ENCODE data around the gene SLC26A11. TPM values are rescaled to one million over a fixed set of nuclear protein-coding genes. Genes with fewer than 3 reads are reported as not detected.

SLC26A11 gene
- total and polyA plus RNA-seq, 2 donors from 2014 or later = 11.3 to 24.5 TPM

DNA sequence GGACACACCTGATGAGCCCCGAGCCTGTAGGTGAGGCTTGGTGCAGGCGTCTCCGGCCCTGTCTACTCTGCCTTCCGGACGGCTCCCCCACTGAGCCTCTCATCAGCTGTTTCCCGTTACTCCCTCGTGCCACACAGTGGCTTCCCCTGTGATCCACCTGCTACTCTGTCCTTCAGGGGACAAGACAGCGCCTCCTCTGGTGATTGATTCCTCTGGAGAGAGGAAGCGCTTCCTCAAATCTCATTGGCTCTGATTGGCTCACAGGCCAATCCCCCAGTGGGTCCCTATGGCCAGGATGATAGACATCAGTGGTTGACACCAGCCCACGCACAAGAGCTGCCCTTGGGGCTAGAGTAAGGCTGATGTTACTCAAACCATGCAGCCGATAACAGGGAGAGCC, 64.4 kb downstream of the SLC26A11 start:
- Histone ChIP-seq H3K36me3 (ENCODE audit: control insufficient read depth in 2 of 3, insufficient read depth in 3 of 3, low read length in 3 of 3) (peaks cover 0 to 22% (median 6%) of the 10 kb centered on the region in 3 donors), H3K9ac (ENCODE audit: low read length in 3 of 3) (no peak overlapping the region), H3K4me1 (ENCODE audit: control insufficient read depth in 2 of 3, insufficient read depth in 2 of 3, low read depth in 1 of 3, low read length in 3 of 3) (peaks cover 0 to 2% (median 0%) of the 10 kb centered on the region in 3 donors), H3K27ac (ENCODE audit: low read depth in 2 of 2, low read length in 2 of 2) (no peak overlapping the region), H3K9me3 (ENCODE audit: control insufficient read depth in 2 of 3, insufficient read depth in 1 of 3, low read length in 3 of 3) (no peaks in the 10 kb centered on the region), H3K27me3 (ENCODE audit: control insufficient read depth, insufficient read depth, low read length) (no peaks in the 10 kb centered on the region), H3K4me3 (ENCODE audit: low read length in 3 of 3) (no peak overlapping the region)
- DNase-seq (peak in 1 of 5 donors; percentile 28), FAIRE-seq (no peak)
- intact Hi-C loops (cut with DNase I) = no loop called here
- TF ChIP-seq CTCF (IDR thresholded peaks at IDR 0.05; ENCODE audit: borderline replicate concordance, extremely low read depth, insufficient read depth) = no peak

GRCh38 chr17:80285237-80285920, 65.2 kb downstream of the SLC26A11 start:
- no peaks in the 10 kb centered on the region for H3K9me3 ChIP-seq (ENCODE audit: control insufficient read depth in 2 of 3, insufficient read depth in 1 of 3, low read length in 3 of 3)
- no peak overlapping the region for H3K27ac ChIP-seq (ENCODE audit: low read depth in 2 of 2, low read length in 2 of 2)
- intact Hi-C loops (cut with DNase I) = no loop called here
- no peak for TF ChIP-seq CTCF (IDR thresholded peaks at IDR 0.05; ENCODE audit: borderline replicate concordance, extremely low read depth, insufficient read depth)
- DNase-seq (peak in 1 of 5 donors; percentile 74), FAIRE-seq (no peak)
- H3K27me3 ChIP-seq (ENCODE audit: control insufficient read depth, insufficient read depth, low read length) = no peaks in the 10 kb centered on the region
- no peak overlapping the region for H3K4me3 ChIP-seq (ENCODE audit: low read length in 3 of 3)
- no peaks in the 10 kb centered on the region for H3K4me1 ChIP-seq (ENCODE audit: control insufficient read depth in 2 of 3, insufficient read depth in 2 of 3, low read depth in 1 of 3, low read length in 3 of 3)
- no peak overlapping the region for H3K9ac ChIP-seq (ENCODE audit: low read length in 3 of 3)
- H3K36me3 ChIP-seq (ENCODE audit: control insufficient read depth in 2 of 3, insufficient read depth in 3 of 3, low read length in 3 of 3) = peaks cover 3 to 30% (median 13%) of the 10 kb centered on the region in 3 donors

- Histone ChIP-seq H3K36me3 (ENCODE audit: control insufficient read depth in 2 of 3, insufficient read depth in 3 of 3, low read length in 3 of 3) (peaks cover 3 to 33% (median 20%) of the 10 kb centered on the region in 3 donors), H3K27ac (ENCODE audit: low read depth in 2 of 2, low read length in 2 of 2) (no peak overlapping the region), H3K9ac (ENCODE audit: low read length in 3 of 3) (no peak overlapping the region), H3K4me1 (ENCODE audit: control insufficient read depth in 2 of 3, insufficient read depth in 2 of 3, low read depth in 1 of 3, low read length in 3 of 3) (no peaks in the 10 kb centered on the region), H3K9me3 (ENCODE audit: control insufficient read depth in 2 of 3, insufficient read depth in 1 of 3, low read length in 3 of 3) (no peaks in the 10 kb centered on the region), H3K27me3 (ENCODE audit: control insufficient read depth, insufficient read depth, low read length) (no peaks in the 10 kb centered on the region), H3K4me3 (ENCODE audit: low read length in 3 of 3) (no peak overlapping the region)
- peak in 1 of 5 donors; percentile 54 for DNase-seq
- intact Hi-C loops (cut with DNase I) = no loop called here
- no peak for TF ChIP-seq CTCF (IDR thresholded peaks at IDR 0.05; ENCODE audit: borderline replicate concordance, extremely low read depth, insufficient read depth)
- FAIRE-seq = no peak
Measured at GRCh38 chr17:80286638-80286960, 66.4 kb downstream of the SLC26A11 start.

GRCh38 chr17:80287038-80287437, 66.8 kb downstream of the SLC26A11 start:
- intact Hi-C loops (cut with DNase I) = no loop called here
- H3K36me3 ChIP-seq (ENCODE audit: control insufficient read depth in 2 of 3, insufficient read depth in 3 of 3, low read length in 3 of 3) = peaks cover 3 to 37% (median 23%) of the 10 kb centered on the region in 3 donors
- no peaks in the 10 kb centered on the region for H3K4me1 ChIP-seq (ENCODE audit: control insufficient read depth in 2 of 3, insufficient read depth in 2 of 3, low read depth in 1 of 3, low read length in 3 of 3)
- no peak overlapping the region for H3K27ac ChIP-seq (ENCODE audit: low read depth in 2 of 2, low read length in 2 of 2)
- FAIRE-seq = no peak
- no peak overlapping the region for H3K4me3 ChIP-seq (ENCODE audit: low read length in 3 of 3)
- TF ChIP-seq CTCF (IDR thresholded peaks at IDR 0.05; ENCODE audit: borderline replicate concordance, extremely low read depth, insufficient read depth) = no peak
- no peaks in the 10 kb centered on the region for H3K9me3 ChIP-seq (ENCODE audit: control insufficient read depth in 2 of 3, insufficient read depth in 1 of 3, low read length in 3 of 3)
- no peaks in the 10 kb centered on the region for H3K27me3 ChIP-seq (ENCODE audit: control insufficient read depth, insufficient read depth, low read length)
- H3K9ac ChIP-seq (ENCODE audit: low read length in 3 of 3) = no peak overlapping the region
- DNase-seq = no peak

All from kidney (tissue), 14 donors.